GM12878 (cell line): ENCODE data around the gene ZNF680. TPM values are rescaled to one million over a fixed set of nuclear protein-coding genes. Genes with fewer than 3 reads are reported as not detected.

Source experiments
- ATAC-seq: fragments of 200-7000 bp; cut with Tn5 transposase; 3 replicates; pipeline ENCODE4 v1.9.1; 2020; ENCODE audit warnings: mild to moderate bottlenecking, moderate library complexity
- BruUV-seq: library from RNA; stranded (reverse); fragments of 400-500 nt; replicated peaks from 2 replicates; lab custom pipeline; 2021; lab: Mats Ljungman, UMichigan
- CTCF ChIA-PET: fragments of 300-600 bp; sonication (Branson Sonifier 250); formaldehyde crosslinking; extraction: SDS; loops from one replicate; lab custom pipeline; 2021; ENCODE audit warnings: inconsistent platforms; lab: Yijun Ruan, JAX
- POLR2A ChIA-PET: fragments of 350-600 bp; formaldehyde crosslinking; extraction: SDS; loops from one replicate; lab custom pipeline; 2021; ENCODE audit warnings: inconsistent platforms; lab: Charles Lee
- RAD21 ChIA-PET: fragments of 300-600 bp; sonication (Branson Sonifier 250); formaldehyde crosslinking; loops from one replicate; lab custom pipeline; 2023; ENCODE audit warnings: antibody characterized with exemption; ENCODE audit not compliant: unreplicated experiment; lab: Charles Lee
- SMC1A ChIA-PET: fragments of 300-600 bp; sonication (Branson Sonifier 250); formaldehyde crosslinking; loops from one replicate; lab custom pipeline; 2023; ENCODE audit not compliant: unreplicated experiment, uncharacterized antibody; lab: Charles Lee
- DNase-seq: peaks from one replicate; pipeline ENCODE4 v3.0.0-alpha.2; 2011; ENCODE audit warnings: low read depth, low spot score
- FAIRE-seq: peaks from 3 replicates; lab custom pipeline; 2011; peaks lifted over from hg19 to GRCh38; lab: Jason Lieb, UNC
- H2AFZ ChIP-seq: 2 replicates; pipeline ENCODE4 v1.6.0; 2011; ENCODE audit warnings: low read depth, low read length, control low read depth; ENCODE audit not compliant: control insufficient read depth
- H3K27ac ChIP-seq: 2 replicates; pipeline ENCODE4 v1.5.1; 2011; ENCODE audit warnings: control low read depth; ENCODE audit not compliant: control insufficient read depth, insufficient read depth
- H3K27me3 ChIP-seq, 2 experiments: replicated peaks in 1 of 2; 2 replicates each; pipeline versions ENCODE4 v1.6.0 to v1.6.1; 2011; ENCODE audit warnings: low read length in 1 of 2; ENCODE audit not compliant: control insufficient read depth in 2 of 2, insufficient read depth in 2 of 2
- H3K36me3 ChIP-seq, 2 experiments: 2 replicates each; pipeline ENCODE4 v1.5.1; 2011; ENCODE audit warnings: low read length in 1 of 2; ENCODE audit not compliant: control insufficient read depth in 2 of 2, insufficient read depth in 2 of 2
- H3K4me1 ChIP-seq: 2 replicates; pipeline ENCODE4 v1.6.1; 2011; ENCODE audit warnings: mild to moderate bottlenecking, low read length, moderate library complexity, mixed read lengths; ENCODE audit not compliant: control insufficient read depth, insufficient read depth
- H3K4me2 ChIP-seq: 2 replicates; pipeline ENCODE4 v1.6.0; 2011; ENCODE audit warnings: control low read depth; ENCODE audit not compliant: control insufficient read depth, insufficient read depth
- H3K4me3 ChIP-seq: fragments of 200-600 bp; sonication (generic); 2 replicates; pipeline ENCODE4 v1.5.1; 2016
- H3K79me2 ChIP-seq: 2 replicates; pipeline ENCODE4 v1.6.0; 2011; ENCODE audit warnings: low read length; ENCODE audit not compliant: control insufficient read depth, insufficient read depth
- H3K9ac ChIP-seq: 2 replicates; pipeline ENCODE4 v1.8.0; 2011; ENCODE audit warnings: low read length, control low read depth, mixed read lengths; ENCODE audit not compliant: control insufficient read depth, insufficient read depth
- H3K9me3 ChIP-seq: replicated peaks from 3 replicates; pipeline ENCODE4 v1.5.1; 2011; ENCODE audit warnings: mild to moderate bottlenecking, low read length; ENCODE audit not compliant: control insufficient read depth, insufficient read depth
- H4K20me1 ChIP-seq: 2 replicates; pipeline ENCODE4 v1.6.0; 2011; ENCODE audit not compliant: control insufficient read depth, insufficient read depth
- ASH2L ChIP-seq: fragments of 300-600, 200-600 bp; sonication (generic); IDR thresholded peaks from 2 replicates; pipeline ENCODE4 v1.6.1; 2017; ENCODE audit warnings: low read depth, mild to moderate bottlenecking, borderline replicate concordance
- BRCA1 ChIP-seq: IDR thresholded peaks from 2 replicates; pipeline ENCODE4 v1.6.1; 2011; ENCODE audit warnings: low read depth, low read length, improper control_type of control experiment
- DPF2 ChIP-seq: fragments of 450-650 bp; IDR thresholded peaks from 2 replicates; pipeline ENCODE4 v1.6.1; 2017; ENCODE audit warnings: mild to moderate bottlenecking
- HDAC6 ChIP-seq: fragments of 200-600 bp; sonication (generic); IDR thresholded peaks from one replicate; pipeline ENCODE4 v1.8.0; 2017; ENCODE audit warnings: antibody characterized with exemption; ENCODE audit not compliant: unreplicated experiment
- JUNB ChIP-seq: IDR thresholded peaks from 2 replicates; pipeline ENCODE4 v1.6.1; 2016; ENCODE audit warnings: antibody characterized with exemption, mild to moderate bottlenecking
- KAT2A ChIP-seq: conservative IDR thresholded peaks from 2 replicates; pipeline ENCODE4 v1.6.1; 2011; ENCODE audit warnings: low read depth, low read length; ENCODE audit not compliant: control insufficient read depth
- MXI1 ChIP-seq: fragments of 150-350 bp; IDR thresholded peaks from 2 replicates; pipeline ENCODE4 v1.6.1; 2011; ENCODE audit warnings: low read depth, mild to moderate bottlenecking, inconsistent platforms, low read length, improper control_type of control experiment
- NFXL1 ChIP-seq: fragments of 450-650 bp; IDR thresholded peaks from 2 replicates; pipeline ENCODE4 v1.6.1; 2017; ENCODE audit warnings: antibody characterized with exemption, mild to moderate bottlenecking, borderline replicate concordance
- NR2C1 ChIP-seq: fragments of 450-650 bp; IDR thresholded peaks from 2 replicates; pipeline ENCODE4 v1.6.1; 2017; ENCODE audit warnings: antibody characterized with exemption, mild to moderate bottlenecking, moderate library complexity
- PRDM15 ChIP-seq: fragments of 450-650 bp; formaldehyde crosslinking; IDR thresholded peaks from 2 replicates; pipeline ENCODE4 v1.4.0; 2020; ENCODE audit warnings: mild to moderate bottlenecking, moderate library complexity
- RFX5 ChIP-seq: IDR thresholded peaks from 2 replicates; pipeline ENCODE4 v1.6.1; 2011; ENCODE audit warnings: low read depth, low read length, improper control_type of control experiment
- SIX5 ChIP-seq: IDR thresholded peaks from 2 replicates; pipeline ENCODE4 v1.6.1; 2011; ENCODE audit warnings: mild to moderate bottlenecking, low read depth, low read length, moderate library complexity; ENCODE audit not compliant: severe bottlenecking
- SMAD5 ChIP-seq: IDR thresholded peaks from 2 replicates; pipeline ENCODE4 v1.6.1; 2016; ENCODE audit warnings: antibody characterized with exemption, low read depth
- TAF1 ChIP-seq: IDR thresholded peaks from 2 replicates; pipeline ENCODE4 v1.6.1; 2011; ENCODE audit warnings: mild to moderate bottlenecking, low read depth, low read length, borderline replicate concordance
- WRNIP1 ChIP-seq: IDR thresholded peaks from 2 replicates; pipeline ENCODE4 v1.6.1; 2011; ENCODE audit warnings: low read depth, low read length, improper control_type of control experiment, borderline replicate concordance
- ZBED1 ChIP-seq: IDR thresholded peaks from 2 replicates; pipeline ENCODE4 v1.6.1; 2016; ENCODE audit warnings: borderline replicate concordance
- ZNF207 ChIP-seq: fragments of 450-650 bp; IDR thresholded peaks from 2 replicates; pipeline ENCODE4 v1.6.1; 2014; ENCODE audit warnings: antibody characterized with exemption, mild to moderate bottlenecking, borderline replicate concordance
- ZZZ3 ChIP-seq: IDR thresholded peaks from 2 replicates; pipeline ENCODE4 v1.6.1; 2011; ENCODE audit warnings: low read depth; ENCODE audit not compliant: control insufficient read depth, insufficient read length
- WGBS: methylation state at CpG from one replicate; pipeline ENCODE4 v1.1.6; 2016; ENCODE audit warnings: low lambda C conversion rate; ENCODE audit not compliant: insufficient replicate concordance, insufficient coverage; ENCODE audit errors: missing lambda C conversion rate; 5-methylcytosine and 5-hydroxymethylcytosine counted together
- in situ Hi-C: fragments of 300-500 bp; cut with MboI; formaldehyde crosslinking; loops from 9 replicates; pipeline ENCODE4 v1.14.3; 2018; ENCODE audit warnings: mixed read lengths
- intact Hi-C: fragments of 100-400 bp; cut with micrococcal nuclease; formaldehyde crosslinking; loops from one replicate; pipeline ENCODE4 v1.14.2; 2022; ENCODE audit not compliant: unreplicated experiment
- polyA plus RNA-seq, 11 experiments: library from polyadenylated mRNA; depleted of rRNA in 4 of 11; unstranded in 6 of 11; stranded (reverse) in 5 of 11; fragments of >200 nt; fragmentation: Nextera tagmentation in 4 of 11; fragmentation: Illumina TruSeq in 1 of 11; extraction: Ambion mirVana in 4 of 11; extraction: Trizol in 1 of 11; gene quantifications; 1 replicate in 1 of 11; 2 replicates in 10 of 11; pipeline versions ENCODE4 v1.2.1 to v1.2.3, GENCODE V29; 2011 to 2016; ENCODE audit warnings: inconsistent platforms in 2 of 11, missing spikeins in 2 of 11, low read depth in 1 of 11
- total RNA-seq, 4 experiments: library from RNA; depleted of rRNA in 3 of 4; stranded (reverse); fragments of >200 nt in 3 of 4; fragmentation: Illumina TruSeq in 1 of 4; extraction: Trizol in 1 of 4; gene quantifications; 2 replicates each; pipeline versions ENCODE4 v1.2.1 to v1.2.3, GENCODE V29; 2013 to 2021
- TF ChIP-seq, protein P1 (sequence below): fragments of 150-350 bp; IDR thresholded peaks from 2 replicates; pipeline ENCODE4 v1.6.1; 2014; ENCODE audit warnings: mild to moderate bottlenecking, low read depth, low read length

The ZNF680 gene
- total and polyA plus RNA-seq, 10 of the 15 experiments (the other 5 are each of a cell fraction or from before 2014, with no cell fraction given): 5.0 to 13.6 (median 7.8) TPM

GRCh38 chr7:64610997-64611396 is 48.1 kb upstream of the ZNF680 start:
- H3K27ac ChIP-seq: no peak overlapping the region
- no peak for FAIRE-seq
- ChIA-PET POLR2A (no interaction called here), RAD21 (no interaction called here), SMC1A (no interaction called here), CTCF (no interaction called here)
- H3K79me2 ChIP-seq: no peaks in the 10 kb centered on the region
- no peak for ATAC-seq
- no TSS peak for BruUV-seq
- no peaks in the 10 kb centered on the region for H3K9me3 ChIP-seq
- H2AFZ ChIP-seq: no peak overlapping the region
- in situ Hi-C loops (no loop called here), intact Hi-C loops (no loop called here)
- H3K27me3 ChIP-seq: no peaks in the 10 kb centered on the region
- no peak overlapping the region for H3K9ac ChIP-seq
- WGBS: 15% methylated on average over 4 of the region's 4 CpGs
- H4K20me1 ChIP-seq: no peaks in the 10 kb centered on the region
- H3K4me2 ChIP-seq: no peak overlapping the region
- no peaks in the 10 kb centered on the region for H3K36me3 ChIP-seq
- DNase-seq: no peak
- H3K4me3 ChIP-seq: no peak overlapping the region
- H3K4me1 ChIP-seq: no peaks in the 10 kb centered on the region
- TF ChIP-seq MXI1 (no peak), ZBED1 (no peak), ZNF207 (no peak), ZZZ3 (no peak), ASH2L (no peak), HDAC6 (no peak), BRCA1 (no peak), TAF1 (no peak), DPF2 (no peak), WRNIP1 (no peak), SIX5 (no peak), NR2C1 (no peak), NFXL1 (no peak), PRDM15 (no peak), JUNB (no peak), SMAD5 (no peak), KAT2A (no peak), RFX5 (no peak)
- TF ChIP-seq, protein P1, sequence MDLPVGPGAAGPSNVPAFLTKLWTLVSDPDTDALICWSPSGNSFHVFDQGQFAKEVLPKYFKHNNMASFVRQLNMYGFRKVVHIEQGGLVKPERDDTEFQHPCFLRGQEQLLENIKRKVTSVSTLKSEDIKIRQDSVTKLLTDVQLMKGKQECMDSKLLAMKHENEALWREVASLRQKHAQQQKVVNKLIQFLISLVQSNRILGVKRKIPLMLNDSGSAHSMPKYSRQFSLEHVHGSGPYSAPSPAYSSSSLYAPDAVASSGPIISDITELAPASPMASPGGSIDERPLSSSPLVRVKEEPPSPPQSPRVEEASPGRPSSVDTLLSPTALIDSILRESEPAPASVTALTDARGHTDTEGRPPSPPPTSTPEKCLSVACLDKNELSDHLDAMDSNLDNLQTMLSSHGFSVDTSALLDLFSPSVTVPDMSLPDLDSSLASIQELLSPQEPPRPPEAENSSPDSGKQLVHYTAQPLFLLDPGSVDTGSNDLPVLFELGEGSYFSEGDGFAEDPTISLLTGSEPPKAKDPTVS: no peak
